22Rv1 (cell line): ENCODE results near the gene C2CD3.
"Not testable (repeated sequence)": the region's sequence is repeated elsewhere in the genome, so short reads cannot be mapped to it uniquely, and the experiment has no call there.

Source experiments
- H3K27ac ChIP-seq: fragments of 450-650 bp; 2 replicates; pipeline ENCODE4 v1.5.1; 2017
- CTCF ChIP-seq: fragments of 450-650 bp; IDR thresholded peaks from 2 replicates; pipeline ENCODE4 v1.5.1; 2017; ENCODE audit warnings: mild to moderate bottlenecking
- ZFX ChIP-seq: fragments of 450-650 bp; IDR thresholded peaks from 2 replicates; pipeline ENCODE4 v1.6.1; 2017; ENCODE audit warnings: antibody characterized with exemption, borderline replicate concordance

C2CD3 gene

GRCh38 chr11:73988227-73988626, 182.6 kb downstream of the C2CD3 start:
- H3K27ac ChIP-seq, result no peak overlapping the region
- TF ChIP-seq ZFX (no peak), CTCF (no peak)

GRCh38 chr11:73985661-73986060, 185.1 kb downstream of the C2CD3 start:
- H3K27ac ChIP-seq, result not testable (repeated sequence)

GRCh38 chr11:73983741-73984538, 186.9 kb downstream of the C2CD3 start:
- peak overlapping the region; percentile 93 for H3K27ac ChIP-seq
- TF ChIP-seq CTCF, result no peak
- no peak for TF ChIP-seq ZFX

GRCh38 chr11:73982990-73983740, 187.6 kb downstream of the C2CD3 start:
- TF ChIP-seq ZFX (no peak), CTCF (no peak)

GRCh38 chr11:73982595-73982989, 188.2 kb downstream of the C2CD3 start, which contains the start of gene UCP2:
Gene UCP2, minus strand, starts transcription at chr11:73982843. Its CDS starts 4,465 bp downstream, at chr11:73978378.
- TF ChIP-seq CTCF (no peak), ZFX (no peak)
- H3K27ac ChIP-seq, result peak within 1 kb of the TSS; percentile 93

More at GRCh38 chr11:73982990-73983740, 187.6 kb downstream of the C2CD3 start:
- H3K27ac ChIP-seq, result peak overlapping the region; percentile 93

- H3K27ac ChIP-seq, result no peak overlapping the region
- TF ChIP-seq ZFX, result no peak
- TF ChIP-seq CTCF, result no peak
Observed at GRCh38 chr11:73981051-73981805, 189.6 kb downstream of the C2CD3 start.

- TF ChIP-seq CTCF (no peak), ZFX (no peak)
- no peak overlapping the region for H3K27ac ChIP-seq
Observed at GRCh38 chr11:73980001-73980961, 190.5 kb downstream of the C2CD3 start.
